ENCODE measurements around the gene SLC7A8. TPM values are rescaled to one million over a fixed set of nuclear protein-coding genes. Genes with fewer than 3 reads are reported as not detected.

The SLC7A8 gene
- total and polyA plus RNA-seq, 11 donors, result 7.3 to 34.1 (median 14.2) TPM

DNA sequence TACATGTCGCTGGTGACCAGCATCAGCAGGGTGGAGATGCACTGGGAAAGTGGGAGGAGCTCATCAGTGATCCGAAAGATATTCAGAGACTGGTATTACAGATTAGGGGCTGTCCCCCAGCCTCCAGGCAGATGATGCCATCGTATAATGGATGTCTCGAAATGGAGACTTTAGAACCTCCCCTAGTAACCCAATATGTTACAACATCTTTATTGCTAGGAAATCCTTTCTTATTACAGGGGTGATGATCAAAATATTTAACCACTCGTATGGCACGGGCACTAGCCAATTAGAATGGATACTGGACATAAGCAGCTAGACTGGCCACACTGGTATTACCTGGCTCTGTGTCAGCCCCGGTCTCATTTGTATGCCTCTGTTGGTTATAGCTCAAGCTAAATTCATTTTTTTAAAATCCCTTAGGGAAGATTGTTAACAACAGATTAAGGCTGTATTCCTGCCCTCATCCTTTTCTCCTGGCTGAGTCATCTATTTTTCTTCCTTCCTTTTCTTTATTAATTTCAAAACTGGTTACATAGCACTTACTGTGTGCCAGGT lies 53.6 kb downstream of the SLC7A8 start:
- 91 to 96% (median 92%) methylated on average over 7 of the region's 7 CpGs for WGBS, 4 donors
- peaks cover 0 to 31% (median 5%) of the 10 kb centered on the region in 9 donors for H3K36me3 ChIP-seq
- TF ChIP-seq CTCF (IDR thresholded peaks at IDR 0.05), result no peak
- TF ChIP-seq POLR2A (IDR thresholded peaks at IDR 0.05), result no peak
- no peak overlapping the region for H3K4me3 ChIP-seq
- H3K27ac ChIP-seq, result no peak overlapping the region
- DNase-seq (no peak), ATAC-seq (no peak)
- H3K4me1 ChIP-seq, result peaks cover 0 to 10% (median 0%) of the 10 kb centered on the region in 12 donors
- H3K27me3 ChIP-seq, result no peaks in the 10 kb centered on the region
- intact Hi-C loops (cut with DNase I), result loop anchor here in 4 of 10 donors (5.0 to 10.0 kb wide), 3 partner anchors 42 to 245 kb away; partner anchors contain the start of genes CMTM5 (in 1 of the 4) and IL25 (in 1 of the 4)
- no peaks in the 10 kb centered on the region for H3K9me3 ChIP-seq

GRCh38 chr14:23128969-23129758 lies 54.3 kb downstream of the SLC7A8 start:
- Histone ChIP-seq H3K4me1 (peaks cover 0 to 11% (median 0%) of the 10 kb centered on the region in 12 donors), H3K27me3 (no peaks in the 10 kb centered on the region), H3K9me3 (no peaks in the 10 kb centered on the region), H3K27ac (no peak overlapping the region), H3K4me3 (no peak overlapping the region), H3K36me3 (peaks cover 0 to 31% (median 5%) of the 10 kb centered on the region in 9 donors)
- no peak for ATAC-seq
- no peak for DNase-seq
- WGBS, 4 donors, result 80 to 87% (median 82%) methylated on average over 7 of the region's 7 CpGs
- intact Hi-C loops (cut with DNase I), result loop anchor here in 3 of 10 donors (10.0 kb wide), 2 partner anchors 166 to 246 kb away; partner anchors contain the start of genes CMTM5 (in 1 of the 3) and IL25 (in 1 of the 3)
- TF ChIP-seq CTCF (IDR thresholded peaks at IDR 0.05), result no peak
- no peak for TF ChIP-seq POLR2A (IDR thresholded peaks at IDR 0.05)

DNA sequence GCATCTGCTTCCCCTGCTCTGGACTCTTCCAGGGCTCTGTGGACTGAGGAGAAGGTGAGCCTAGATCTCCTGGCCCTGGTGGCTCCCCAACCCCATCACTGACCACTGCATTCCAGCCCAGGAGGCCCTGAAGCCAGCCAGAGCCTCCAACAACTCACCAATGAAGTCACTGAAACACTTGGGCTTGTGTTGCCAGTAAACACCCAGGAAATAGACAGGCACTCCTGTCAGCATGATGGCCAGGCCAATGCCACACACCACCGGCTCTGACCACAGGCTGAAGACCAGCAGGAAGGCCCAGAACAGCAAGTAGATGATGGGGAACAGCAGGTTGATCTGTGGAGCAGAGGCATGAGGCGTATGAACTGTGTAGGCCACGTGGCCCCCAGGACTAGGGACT lies 55.6 kb downstream of the SLC7A8 start:
- no peak for ATAC-seq
- Histone ChIP-seq H3K27ac (no peak overlapping the region), H3K36me3 (peaks cover 0 to 31% (median 5%) of the 10 kb centered on the region in 9 donors)

More for the DNA sequence above, 55.6 kb downstream of the SLC7A8 start:
- Histone ChIP-seq H3K4me3 (no peak overlapping the region), H3K4me1 (peaks cover 0 to 22% (median 3%) of the 10 kb centered on the region in 12 donors), H3K27me3 (no peaks in the 10 kb centered on the region), H3K9me3 (no peaks in the 10 kb centered on the region)
- TF ChIP-seq CTCF (IDR thresholded peaks at IDR 0.05) (no peak), POLR2A (IDR thresholded peaks at IDR 0.05) (no peak)
- 89 to 93% (median 90%) methylated on average over 3 of the region's 3 CpGs for WGBS, 4 donors
- intact Hi-C loops (cut with DNase I), result loop anchor here in 3 of 10 donors (10.0 kb wide), 2 partner anchors 167 to 247 kb away; partner anchors contain the start of genes CMTM5 (in 1 of the 3) and IL25 (in 1 of the 3)
- DNase-seq, result no peak

Data from heart left ventricle (tissue), 16 donors.